Activated CD8-positive, alpha-beta memory T cell treated with anti-CD3 and anti-CD28 coated beads for 24 hours (primary cell): Measurements from ENCODE around the gene ABCG4.
"Not testable (repeated sequence)": the region's sequence is repeated elsewhere in the genome, so short reads cannot be mapped to it uniquely, and the experiment has no call there.

Experiments used
- DNase-seq: peaks from one replicate; pipeline ENCODE4 v3.0.0-alpha.2; 2020

Gene ABCG4

DNA sequence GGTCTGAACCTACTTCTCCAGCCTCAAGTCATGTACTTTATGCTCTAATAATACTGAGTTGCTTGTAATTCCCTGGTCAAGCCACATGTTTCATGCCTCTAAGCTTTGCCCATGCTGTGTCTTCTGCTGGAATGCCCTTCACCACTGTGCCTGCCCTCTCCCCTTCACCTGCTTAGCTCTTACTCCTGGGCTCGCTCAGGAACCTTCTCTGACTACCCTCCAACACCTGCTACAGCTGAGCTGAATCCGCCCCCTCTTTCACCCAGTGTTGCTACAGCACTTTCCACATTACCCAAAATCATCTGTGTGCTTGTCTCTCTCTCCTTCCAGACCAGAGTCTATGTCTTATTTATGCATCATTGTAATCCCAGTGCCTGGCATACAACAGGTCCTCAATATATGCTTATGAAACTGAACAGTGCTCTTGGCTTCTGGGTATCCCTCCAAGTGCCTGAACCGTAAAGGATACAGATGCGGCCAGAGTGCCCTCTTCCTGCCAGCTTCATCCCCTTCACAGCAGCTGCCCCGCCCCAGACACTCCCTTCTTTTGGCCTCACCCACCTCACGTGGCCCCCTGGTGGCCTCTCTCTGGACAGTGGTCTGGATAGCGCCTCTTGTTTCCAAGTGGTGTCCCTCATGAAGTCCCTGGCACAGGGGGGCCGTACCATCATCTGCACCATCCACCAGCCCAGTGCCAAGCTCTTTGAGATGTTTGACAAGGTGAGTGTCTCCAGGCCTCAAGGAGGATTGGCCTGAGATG lies 7.1 kb downstream of the ABCG4 start:
- no peak for DNase-seq

DNA sequence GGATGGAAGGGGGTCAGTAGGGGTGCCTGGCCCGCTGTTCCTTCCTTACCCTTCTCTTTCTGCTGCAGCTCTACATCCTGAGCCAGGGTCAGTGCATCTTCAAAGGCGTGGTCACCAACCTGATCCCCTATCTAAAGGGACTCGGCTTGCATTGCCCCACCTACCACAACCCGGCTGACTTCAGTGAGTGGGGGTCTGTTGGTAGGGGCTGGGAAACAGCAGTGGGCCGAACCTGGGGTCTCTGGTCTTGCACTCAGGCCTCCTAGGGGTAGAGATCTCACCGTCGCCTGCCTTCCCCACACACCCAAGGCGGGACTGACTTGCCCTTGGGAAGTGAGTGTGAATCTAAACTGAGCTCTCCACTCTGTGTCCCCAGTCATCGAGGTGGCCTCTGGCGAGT lies 7.6 kb downstream of the ABCG4 start:
- no peak for DNase-seq

DNA sequence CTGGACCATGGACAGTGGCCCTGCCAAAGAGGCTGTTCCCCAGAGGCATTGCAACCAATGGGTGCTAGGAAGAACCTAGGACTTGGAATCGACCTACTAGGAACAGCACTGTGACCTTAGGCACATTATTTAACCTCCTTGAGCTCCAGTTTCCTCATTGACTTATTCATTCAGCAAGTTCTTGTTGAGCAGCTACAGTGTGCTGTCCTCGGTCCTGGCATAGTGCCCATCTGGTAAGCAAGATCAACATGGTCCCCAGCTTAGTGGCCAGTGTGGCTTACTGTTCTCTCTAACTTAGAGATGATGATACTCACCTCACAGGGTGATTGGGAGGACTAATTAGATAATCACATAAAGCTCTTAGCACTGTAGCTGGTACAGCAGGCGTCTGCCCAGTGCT lies 8.2 kb downstream of the ABCG4 start:
- no peak for DNase-seq

DNA sequence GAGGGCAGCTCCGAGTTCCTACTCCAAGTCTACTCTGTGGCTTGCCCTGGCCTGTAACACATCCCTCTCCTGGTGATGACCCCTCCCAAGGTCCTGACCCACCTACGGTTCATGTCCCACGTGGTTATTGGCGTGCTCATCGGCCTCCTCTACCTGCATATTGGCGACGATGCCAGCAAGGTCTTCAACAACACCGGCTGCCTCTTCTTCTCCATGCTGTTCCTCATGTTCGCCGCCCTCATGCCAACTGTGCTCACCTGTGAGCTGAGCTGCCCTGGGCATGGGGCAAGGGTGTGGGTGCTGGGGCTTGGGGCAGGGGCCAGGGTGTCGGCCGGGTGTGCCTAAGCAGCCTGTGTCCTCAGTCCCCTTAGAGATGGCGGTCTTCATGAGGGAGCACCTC lies 9.6 kb downstream of the ABCG4 start:
- no peak for DNase-seq

DNA sequence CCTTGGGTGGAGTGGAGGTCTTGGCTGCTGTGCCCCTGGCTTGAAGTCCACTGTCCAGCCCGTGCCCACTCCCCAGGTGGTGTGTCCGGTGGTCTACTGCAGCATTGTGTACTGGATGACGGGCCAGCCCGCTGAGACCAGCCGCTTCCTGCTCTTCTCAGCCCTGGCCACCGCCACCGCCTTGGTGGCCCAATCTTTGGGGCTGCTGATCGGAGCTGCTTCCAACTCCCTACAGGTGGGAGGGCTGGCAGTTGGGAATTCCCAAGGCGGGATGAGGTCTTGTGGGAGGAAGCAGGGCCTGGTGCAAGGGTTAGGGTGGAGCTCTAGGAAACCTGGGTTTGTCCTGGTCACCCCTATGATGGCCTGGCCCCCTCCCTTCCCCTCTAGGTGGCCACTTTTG lies 11.3 kb downstream of the ABCG4 start:
- DNase-seq, result no peak

DNA sequence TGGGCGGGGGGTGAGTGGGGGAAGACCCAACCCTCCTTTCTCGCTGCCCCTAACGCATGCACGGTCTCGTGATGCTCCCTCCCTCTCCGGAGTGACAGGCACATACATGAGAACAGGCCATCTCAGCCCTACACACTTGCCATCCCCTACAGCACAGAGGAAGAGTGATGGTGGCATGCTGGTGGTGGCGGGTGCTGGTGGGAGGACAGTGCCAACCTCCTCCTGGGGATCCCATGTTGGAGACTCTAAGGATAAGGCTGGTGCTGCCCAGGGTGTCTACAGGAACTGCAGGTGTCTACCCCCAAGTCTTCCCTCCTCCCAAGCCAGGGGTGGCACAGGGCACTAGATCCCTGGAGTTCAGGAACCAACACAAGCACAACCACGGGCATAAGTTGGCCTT lies 13.0 kb downstream of the ABCG4 start:
- DNase-seq, result no peak

DNA sequence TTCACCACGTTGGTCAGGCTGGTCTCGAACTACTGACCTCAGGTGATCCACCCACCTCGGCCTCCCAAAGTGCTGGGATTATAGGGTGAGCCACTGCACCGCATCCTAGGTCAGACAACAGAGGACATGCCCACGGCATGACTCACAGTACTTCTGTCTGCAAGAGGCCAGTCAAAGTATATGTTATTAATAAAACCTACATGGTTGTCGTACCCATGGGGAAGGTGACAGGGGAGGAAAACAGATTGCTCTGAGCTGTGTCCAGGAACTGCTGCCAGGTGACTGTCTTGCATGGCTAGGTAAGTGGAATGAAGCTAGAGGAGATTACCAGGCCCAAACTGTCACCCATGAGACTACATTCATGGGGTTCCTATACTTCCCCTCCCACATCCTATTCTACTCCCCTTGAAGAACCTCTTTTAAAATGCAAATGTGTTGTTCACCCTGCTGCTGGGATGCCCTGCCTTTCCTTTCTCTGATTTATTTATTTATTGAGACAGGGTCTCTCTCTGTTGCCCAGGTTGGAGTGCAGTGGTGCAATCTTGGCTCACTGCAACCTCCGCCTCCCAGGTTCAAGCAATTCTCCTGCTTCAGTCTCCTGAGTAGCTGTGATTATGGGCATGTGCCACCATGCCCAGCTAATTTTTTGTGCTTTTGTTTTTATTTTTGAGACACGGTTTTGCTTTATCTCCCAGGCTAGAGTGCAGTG lies 17.7 kb downstream of the ABCG4 start:
- no peak for DNase-seq

DNA sequence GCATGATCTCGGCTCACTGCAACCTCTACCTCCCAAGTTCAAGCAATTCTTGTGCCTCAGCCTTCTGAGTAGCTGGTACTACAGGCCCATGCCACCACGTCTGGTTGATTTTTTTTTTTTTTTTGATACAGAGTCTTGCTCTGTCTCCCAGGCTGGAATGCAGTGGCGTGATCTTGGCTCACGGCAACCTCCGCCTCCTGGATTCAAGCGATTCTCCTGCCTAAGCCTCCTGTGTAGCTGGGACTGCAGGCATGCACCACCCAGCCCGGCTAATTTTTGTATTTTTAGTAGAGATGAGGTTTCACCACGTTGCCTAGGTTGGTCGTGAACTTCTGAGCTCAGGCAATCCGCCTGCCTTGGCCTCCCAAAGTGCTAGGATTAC lies 18.2 kb downstream of the ABCG4 start:
- DNase-seq, result not testable (repeated sequence)

DNA sequence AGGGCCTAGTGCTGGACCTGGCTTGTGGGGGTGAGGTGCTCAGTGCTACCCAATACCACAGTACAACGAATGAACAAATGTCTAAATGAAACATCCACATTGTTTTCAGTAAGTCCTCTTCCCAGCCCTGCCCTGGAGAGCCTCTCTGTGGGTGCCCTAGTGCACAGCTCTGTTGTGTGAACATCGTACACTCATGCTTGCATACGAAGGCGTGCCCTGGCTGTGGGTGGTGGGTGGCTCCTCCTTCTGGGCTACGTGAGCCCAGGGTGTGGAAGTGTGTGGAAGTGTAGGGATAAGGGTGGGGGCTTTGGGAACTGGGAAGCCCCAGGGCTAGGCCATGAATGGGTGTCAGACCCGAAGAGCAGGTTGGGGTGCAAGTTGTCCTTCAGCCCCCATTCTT lies 19.1 kb downstream of the ABCG4 start:
- no peak for DNase-seq

DNA sequence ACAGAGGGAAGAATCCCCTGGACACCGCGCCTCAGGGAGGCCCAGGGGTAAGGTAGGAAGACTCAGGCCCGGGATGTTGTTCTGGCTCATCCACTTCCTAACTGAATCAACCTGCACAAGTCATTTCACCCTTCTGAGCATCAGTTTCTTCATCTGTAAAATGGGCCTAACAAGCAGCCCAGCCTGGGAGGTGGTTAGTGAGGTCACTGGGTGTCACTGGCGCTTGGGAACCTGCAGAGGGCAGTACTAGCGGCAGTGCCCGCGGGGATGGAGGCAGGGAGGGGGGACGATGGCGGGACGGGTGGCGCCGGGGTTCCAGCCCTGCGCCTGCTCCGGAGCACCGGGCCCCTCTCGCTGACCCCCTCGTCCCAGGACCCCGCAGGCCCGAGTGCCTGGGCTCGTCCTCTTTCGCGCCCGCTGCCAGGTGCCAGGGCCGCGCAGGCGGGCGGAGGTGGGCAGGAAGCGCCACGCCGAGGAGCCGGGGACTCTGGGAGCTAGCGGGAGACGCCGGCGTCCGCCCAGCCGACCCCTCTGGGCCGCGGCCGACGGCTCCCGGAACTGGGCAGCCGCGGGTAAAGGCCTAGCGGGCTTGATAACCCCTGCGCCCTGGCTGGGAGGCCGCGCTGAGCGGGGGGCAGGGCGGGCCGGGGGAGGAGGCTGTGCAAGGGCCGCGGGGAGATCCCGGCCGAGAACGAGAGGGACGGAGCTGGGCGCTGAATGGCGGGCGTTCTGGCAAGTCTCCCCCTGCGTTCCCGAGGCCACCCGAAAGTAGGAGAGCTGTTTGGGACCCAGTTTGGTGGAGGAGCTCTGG lies 19.8 kb downstream of the ABCG4 start, which contains the start of gene NLRX1:
Gene NLRX1, plus strand, starts transcription at position 255 of the 811 bp plus-strand sequence. CDS start 2,679 bp downstream, outside the sequence.
- peak; percentile 93 for DNase-seq

DNA sequence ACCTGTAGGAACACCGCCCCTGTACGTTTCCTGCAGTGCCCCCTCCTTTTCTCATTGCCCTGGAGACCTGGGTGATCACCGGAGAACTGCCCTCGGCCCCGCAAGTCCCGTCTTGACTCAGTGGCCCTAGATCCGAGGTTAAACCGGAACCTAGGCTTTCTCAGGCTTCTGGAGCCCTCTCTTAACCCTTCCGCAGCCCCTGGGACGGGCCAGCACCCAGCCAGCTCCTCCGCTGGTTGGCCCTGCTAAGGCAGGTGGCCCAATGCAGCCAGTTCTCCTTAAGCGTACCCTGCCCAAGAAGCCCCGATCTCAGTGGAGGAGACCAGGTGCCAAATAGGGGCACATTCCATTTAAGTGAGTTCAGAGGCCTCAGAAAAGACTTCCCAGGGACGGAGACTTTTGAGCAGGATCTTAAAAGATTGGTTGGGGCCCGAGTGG lies 20.4 kb downstream of the ABCG4 start:
- no peak for DNase-seq

DNA sequence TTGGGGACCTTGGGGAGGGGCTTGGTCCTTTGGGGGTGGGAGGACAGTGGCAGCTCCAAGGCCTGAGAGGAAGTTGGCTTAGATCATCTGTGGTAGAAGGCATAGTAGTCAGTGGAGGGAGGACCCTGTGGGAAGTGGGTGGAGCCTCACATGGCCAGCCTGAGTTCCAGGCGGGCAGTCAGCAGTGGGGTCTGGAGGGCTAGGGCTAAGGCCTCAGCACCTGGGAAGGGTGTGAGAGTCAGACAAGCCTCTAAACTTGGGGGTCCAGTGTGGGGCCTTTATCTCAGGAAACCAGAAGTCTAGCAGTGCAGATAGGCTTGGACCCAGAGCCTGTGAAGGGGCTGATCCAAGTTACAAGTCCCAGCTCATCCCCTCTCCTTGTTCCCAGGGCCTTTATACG lies 23.7 kb downstream of the ABCG4 start:
- DNase-seq, result no peak

DNA sequence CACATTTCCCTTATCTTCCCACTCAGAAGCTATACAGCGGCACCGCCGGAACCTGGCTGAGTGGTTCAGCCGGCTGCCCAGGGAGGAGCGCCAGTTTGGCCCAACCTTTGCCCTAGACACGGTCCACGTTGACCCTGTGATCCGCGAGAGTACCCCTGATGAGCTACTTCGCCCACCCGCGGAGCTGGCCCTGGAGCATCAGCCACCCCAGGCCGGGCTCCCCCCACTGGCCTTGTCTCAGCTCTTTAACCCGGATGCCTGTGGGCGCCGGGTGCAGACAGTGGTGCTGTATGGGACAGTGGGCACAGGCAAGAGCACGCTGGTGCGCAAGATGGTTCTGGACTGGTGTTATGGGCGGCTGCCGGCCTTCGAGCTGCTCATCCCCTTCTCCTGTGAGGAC lies 24.6 kb downstream of the ABCG4 start:
- no peak for DNase-seq

DNA sequence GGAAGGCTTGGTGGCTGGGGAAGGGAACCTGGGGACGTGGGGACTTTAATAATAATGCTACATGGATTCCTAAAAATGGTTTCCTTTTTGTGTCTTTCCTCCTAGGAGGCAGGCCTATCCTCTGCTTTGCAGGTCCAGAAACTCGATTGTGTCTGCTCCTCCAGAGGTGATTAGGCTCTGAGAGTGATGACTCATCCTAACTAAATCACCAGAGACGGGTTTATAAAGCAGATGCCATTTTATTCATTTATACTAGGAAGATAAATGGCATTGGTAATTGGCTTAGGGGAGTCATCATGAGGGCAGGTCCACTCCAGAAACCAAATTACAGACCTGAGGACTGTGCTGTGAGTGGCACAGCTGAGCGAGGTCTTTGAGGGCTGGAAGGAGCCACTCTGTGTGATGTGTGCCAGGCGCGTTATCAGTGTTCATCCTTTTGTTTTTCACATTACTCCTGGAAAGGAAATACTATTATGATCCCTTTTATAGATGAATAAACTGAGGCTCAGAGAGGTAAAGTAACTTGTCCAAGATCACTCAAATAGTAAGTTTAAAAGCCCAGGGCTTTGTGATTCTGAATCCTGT lies 26.7 kb downstream of the ABCG4 start:
- DNase-seq, result no peak

DNA sequence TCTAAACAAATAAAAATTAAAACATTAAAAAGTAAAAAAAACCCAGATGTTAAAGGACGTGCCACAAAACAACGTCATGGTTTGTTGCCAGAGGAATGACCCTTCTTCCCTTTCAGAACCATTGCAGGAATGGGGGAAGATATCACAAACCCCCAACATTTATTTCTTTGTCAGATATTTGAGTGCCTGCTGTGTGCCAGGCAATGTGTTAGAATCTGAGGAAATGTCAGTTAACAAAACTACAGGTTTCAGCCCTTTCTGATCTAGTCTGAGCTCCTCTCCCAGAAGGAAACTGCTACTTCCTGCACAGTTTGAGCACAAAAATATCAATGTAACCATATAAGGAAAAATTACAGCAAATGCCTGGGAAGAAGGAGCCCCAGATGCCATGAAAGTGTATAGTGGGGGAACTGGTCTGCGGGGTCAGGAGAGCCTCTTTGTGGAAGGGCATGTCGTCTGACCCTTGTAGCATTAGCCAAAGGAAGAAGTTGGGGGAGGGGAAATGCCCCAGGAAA lies 29.4 kb downstream of the ABCG4 start:
- no peak for DNase-seq

DNA sequence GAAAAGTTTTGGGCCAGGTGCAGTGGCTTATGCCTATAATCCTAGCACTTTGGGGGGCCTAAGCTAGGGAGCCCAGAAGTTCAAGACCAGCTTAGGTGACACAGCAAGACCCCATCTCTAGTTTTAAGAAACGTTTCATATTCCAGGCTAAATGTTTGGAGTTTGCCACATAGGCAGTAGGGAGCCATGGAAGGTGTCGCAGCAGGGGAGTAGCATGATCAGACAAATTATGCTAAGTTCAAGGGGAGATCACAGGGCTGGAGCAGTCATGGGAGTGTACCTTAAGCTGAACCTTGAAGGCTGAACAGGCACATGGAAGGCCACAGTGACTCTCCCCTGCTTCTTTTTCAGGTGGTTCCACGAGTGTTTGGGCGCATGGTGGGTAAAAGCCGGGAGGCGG lies 30.5 kb downstream of the ABCG4 start:
- DNase-seq, result no peak

DNA sequence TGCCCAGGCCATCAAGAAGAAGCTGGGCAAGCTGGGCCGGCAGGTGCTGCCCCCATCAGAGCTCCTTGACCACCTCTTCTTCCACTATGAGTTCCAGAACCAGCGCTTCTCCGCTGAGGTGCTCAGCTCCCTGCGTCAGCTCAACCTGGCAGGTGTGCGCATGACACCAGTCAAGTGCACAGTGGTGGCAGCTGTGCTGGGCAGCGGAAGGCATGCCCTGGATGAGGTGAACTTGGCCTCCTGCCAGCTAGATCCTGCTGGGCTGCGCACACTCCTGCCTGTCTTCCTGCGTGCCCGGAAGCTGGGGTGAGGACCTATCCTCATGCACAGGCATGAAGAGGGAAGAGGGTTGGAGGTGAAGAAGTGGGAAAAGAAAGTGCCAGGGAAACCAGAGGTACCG lies 31.1 kb downstream of the ABCG4 start:
- DNase-seq, result no peak

DNA sequence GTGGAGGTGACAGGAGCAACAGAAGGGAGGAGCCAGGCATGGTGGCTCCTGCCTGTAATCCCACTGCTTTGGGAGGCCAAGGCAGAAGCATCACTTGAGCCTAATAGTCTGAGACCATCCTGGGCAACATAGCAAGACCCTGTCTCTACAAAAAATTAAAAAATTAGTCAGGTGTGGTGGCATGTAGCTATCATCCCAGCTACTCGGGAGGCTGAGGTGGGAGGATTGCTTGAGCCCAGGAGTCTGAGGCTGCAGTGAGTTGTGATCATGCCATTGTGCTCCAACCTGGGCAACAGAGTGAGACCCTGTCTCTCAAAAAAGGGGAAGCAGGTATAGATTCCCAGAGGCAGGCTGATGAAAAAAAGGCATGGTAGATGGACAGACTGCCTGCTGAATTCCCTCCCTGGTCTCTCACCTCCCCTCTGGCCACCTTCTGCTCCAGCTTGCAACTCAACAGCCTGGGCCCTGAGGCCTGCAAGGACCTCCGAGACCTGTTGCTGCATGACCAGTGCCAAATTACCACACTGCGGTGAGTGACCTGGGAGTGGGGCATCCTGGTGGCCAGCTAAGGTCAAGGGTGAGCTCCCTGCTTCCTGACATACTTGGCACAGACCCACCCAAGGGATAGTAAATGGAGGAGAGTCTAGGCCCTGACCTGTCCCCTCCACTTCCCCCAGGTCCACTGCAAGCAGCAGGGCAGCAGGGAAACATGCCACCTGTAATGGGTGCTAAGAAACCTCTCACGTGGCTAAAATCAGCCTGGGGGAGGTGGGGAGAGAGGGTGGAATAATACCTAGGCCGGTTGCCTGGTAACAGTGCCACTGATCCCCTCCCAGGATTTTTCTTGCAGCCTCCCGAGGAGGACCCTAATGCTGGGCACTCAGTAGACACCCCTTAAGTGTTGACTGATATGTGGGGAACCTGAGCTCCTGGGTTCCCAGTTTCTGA lies 32.2 kb downstream of the ABCG4 start:
- DNase-seq, result no peak

DNA sequence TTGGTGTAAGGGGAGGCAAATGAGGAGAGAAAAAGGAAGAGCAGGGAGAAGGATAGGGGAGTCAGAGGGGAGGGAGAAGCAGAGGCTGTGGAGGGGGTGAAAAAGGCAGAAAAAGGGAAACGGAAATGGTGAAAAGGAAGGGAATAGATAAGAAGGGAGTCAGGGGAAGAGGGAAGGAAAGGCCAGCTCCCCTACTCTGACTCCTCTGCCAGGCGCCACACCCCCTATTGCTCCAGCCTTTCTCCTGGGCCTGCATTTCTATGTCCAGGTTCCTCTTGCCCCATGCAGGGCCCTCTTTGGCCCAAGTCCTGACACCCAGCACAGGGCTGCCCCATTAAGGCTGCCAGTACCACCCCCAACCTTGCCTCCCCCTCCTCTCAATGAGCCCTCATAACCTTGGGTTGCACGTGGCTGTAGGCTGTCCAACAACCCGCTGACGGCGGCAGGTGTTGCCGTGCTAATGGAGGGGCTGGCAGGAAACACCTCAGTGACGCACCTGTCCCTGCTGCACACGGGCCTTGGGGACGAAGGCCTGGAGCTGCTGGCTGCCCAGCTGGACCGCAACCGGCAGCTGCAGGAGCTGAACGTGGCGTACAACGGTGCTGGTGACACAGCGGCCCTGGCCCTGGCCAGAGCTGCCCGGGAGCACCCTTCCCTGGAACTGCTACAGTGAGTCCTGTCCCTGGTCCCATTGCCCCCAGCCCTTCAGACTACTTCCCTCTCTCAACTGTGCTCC lies 33.0 kb downstream of the ABCG4 start:
- no peak for DNase-seq

DNA sequence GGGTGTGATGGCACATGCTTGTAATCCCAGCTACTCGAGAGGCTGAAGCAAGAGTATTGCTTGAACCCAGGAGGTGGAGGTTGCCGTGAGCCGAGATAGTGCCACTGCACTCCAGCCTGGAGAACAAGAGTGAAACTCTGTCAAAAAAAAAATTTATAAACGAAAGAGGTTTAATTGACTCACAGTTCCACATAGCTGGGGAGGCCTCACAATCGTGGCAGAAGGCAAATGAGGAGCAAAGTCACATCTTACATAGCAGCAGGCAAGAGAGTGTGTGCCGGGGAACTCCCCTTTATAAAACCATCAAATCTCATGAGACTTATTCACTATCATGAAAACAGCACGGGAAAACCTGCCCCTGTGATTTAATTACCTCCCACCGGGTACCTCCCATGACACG lies 35.5 kb downstream of the ABCG4 start:
- not testable (repeated sequence) for DNase-seq

DNA sequence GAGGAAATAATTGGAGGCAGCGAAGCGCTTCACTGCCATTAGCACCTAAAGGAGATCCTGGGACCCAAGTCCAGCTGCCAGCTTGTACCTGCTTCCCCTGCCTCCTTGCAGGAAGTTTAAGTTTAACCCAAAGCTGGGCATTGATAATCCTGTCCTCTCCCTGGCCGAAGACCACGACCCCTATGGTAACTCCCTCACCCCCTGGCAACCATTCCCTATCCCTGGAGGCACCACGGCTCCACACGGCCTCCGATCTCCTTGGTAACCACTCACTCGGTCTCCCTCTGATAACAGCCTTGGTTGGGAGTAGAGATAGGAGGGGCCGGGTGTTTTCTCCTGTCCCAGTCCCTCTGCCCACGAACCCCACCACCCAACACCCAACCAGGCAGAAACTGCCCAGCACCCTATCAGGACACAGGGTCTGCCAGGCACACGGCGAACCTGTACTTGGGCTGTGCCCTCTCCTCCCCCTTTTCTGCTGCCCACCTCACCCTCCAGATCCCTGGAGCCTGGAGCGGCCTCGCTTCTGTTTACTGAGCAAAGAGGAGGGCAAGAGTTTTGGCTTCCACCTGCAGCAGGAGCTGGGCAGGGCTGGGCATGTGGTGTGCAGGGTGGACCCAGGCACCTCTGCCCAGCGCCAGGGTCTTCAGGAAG lies 37.3 kb downstream of the ABCG4 start:
- DNase-seq, result no peak
